ENCODE results near the gene CHKB.

Gene CHKB

DNA sequence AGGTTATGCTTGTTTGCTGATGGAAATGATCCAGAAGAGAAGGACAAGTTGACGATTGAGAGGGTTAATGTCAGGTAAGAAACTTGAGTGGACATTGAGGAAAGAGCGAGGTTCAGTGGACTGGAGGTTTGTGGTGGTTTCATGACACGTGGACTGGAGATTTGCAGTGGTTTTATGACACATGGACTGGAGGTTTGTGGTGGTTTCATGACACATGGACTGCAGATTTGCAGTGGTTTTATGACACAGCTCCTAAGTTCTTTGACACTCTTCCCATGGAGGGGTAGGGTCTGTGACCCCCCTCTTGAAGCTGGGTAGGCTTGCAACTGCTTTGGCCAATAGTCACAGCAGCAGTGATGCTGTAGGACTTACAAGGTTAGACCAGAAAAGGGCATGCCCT, 12.5 kb upstream of the CHKB start:
- no peak for DNase-seq

DNA sequence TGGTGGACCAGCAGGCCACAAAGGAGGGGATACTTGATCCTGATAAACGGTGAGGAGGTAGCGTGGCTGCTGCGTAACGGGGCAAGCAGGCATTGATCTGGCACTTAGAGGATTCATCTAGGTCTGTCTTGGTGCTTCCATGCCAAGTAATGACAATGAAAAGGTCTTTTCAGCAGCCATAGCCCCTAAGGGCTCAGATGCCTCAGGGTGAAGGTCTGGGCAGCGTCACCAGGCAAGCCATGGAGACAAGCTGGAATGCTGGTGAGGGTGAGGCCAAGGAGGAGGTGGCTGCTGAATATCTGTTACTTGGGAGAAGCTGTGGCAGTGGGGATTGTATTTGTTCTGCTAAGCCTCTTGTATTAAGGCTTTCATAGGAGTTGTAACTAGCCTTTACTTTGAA, 4.8 kb upstream of the CHKB start:
- no peak for DNase-seq

GRCh38 chr22:50586416-50586815, 3.8 kb upstream of the CHKB start:
- no peak for DNase-seq

DNA sequence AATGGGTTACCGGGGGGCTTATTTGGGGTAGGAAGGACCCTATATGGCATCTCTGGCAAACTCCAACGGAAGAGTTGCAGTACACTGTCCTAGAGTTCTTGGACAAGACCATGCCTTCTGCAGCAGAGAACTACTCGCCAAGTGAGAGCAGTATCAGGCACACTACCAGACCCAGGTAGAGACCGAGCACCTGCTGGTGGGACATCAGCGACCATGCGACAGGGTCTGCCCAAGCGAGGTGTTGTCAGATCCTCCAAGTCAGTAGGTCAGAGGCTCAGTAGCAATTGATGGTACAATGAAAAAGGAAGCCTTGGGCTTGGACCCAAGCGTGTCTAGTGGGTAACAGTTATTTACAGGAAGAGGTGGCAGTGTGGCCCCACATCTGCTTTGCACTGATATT, 3.1 kb upstream of the CHKB start:
- DNase-seq: no peak

DNA sequence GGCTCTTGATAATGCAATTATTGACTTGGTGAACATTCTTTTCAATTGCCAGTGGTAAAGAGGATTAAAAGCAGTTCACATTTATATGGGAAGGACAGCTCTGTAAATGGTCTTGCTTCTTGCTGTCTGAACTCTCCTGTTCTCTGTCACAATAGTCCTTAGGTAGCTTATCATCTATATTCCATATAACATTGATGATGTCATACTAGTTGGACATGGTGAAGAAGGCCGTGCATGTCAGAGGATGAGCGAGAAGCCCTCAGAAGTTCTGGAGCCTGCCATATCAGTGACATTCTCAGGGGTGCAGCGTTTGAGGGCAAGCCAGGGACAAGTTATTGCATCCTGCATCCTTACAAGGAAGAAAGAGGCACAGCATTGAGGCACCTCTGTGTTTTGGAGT, 2.6 kb upstream of the CHKB start:
- no peak for DNase-seq

DNA sequence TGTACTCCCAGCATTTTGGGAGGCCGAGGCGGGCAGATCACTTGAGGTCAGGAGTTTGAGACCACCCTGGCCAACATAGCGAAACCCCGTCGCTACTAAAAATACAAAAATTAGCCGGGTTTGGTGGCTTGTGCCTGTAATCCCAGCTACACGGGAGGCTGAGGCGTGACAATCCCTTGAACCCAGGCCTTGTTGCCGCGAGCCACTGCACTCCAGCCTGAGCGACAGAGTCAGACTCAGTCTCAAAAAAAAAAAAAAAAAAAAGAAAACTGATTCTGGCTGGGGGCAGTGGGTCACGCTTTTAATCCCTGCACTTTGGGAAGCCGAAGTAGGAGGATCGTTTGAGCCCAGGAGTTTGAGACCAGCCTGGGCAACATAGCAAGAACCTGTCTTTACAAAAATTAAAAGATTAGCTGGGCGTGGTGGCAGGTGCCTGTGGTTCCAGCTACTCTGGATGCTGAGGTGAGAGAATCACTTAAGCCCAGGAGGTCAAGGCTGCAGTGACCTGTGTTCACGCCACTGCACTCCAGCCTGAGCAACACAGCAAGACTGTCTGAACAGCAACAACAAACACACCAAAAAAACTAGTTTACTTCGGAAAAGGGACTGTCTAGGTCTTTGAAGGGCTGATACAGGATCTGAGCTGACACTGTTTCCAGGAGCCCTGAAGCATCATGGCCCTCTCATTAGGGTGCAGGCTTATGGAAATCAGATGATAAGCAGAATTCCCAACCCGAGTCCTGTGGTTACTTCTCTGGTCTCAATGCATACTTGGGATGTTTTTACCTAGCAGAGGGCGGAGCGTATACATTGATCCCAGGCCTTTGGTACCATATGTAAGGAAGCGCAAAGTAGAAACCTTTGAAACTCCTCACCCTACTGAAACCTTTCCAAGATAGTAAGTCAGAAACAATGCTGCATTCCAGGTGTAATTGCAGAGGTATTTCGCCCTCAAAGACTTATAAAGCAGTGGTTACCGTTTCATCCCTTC, 1.8 kb upstream of the CHKB start:
- no peak for DNase-seq

DNA sequence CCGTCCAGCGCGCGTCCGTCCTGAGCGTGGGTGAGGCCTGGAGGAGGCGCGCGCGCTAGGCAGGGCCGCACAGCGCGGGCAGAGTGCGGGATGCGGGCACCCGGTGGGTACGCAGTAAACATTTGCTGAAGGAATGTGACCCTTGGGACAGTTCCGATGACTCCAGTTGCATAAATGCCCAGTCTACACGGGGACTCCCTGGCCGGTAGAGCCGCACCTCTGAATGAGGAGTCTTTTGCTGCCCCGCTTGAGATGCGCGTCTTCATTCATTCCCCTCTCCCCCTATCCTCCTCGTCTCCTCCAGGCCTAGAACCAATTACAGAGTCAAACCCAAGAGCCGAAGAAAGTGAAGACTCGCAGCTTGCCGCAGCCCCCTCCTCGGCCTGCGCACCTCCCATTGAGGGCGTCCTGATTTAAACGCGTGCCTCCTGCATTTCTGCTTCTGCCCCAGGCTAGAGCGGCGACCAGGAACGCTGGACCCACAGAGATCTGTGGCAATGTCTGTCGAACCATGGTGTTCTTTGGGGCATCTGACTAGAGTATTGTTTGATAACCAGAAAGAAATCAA, 729 bp upstream of the CHKB start:
- no peak for DNase-seq

DNA sequence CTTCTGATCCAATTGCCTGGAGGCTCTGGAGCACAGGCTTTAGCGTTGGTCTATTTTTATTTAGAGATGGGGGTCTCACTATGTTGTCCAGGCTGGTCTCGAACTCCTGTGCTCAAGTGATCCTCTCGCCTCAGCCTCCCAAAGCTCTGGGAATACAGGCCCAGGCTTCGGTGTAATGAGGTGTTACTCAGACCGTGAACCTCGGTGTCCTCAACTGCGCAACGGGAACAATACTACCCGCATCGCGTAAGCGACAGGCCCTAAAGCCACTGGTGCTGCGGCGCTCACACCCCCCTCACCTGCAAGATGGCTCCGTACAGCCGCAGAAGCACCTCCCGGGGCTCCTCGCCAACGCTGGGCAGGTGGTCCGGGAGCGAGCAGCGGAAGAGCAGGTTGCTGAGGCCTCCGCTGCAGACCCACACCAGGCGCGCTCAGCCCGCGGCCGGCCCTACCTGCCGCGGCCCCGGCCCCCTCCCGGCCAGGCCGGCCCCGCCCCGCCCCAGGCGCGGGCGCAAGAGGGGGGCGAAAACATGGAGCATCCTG, 628 bp downstream of the CHKB start:
- DNase-seq: peak; percentile 22

DNA sequence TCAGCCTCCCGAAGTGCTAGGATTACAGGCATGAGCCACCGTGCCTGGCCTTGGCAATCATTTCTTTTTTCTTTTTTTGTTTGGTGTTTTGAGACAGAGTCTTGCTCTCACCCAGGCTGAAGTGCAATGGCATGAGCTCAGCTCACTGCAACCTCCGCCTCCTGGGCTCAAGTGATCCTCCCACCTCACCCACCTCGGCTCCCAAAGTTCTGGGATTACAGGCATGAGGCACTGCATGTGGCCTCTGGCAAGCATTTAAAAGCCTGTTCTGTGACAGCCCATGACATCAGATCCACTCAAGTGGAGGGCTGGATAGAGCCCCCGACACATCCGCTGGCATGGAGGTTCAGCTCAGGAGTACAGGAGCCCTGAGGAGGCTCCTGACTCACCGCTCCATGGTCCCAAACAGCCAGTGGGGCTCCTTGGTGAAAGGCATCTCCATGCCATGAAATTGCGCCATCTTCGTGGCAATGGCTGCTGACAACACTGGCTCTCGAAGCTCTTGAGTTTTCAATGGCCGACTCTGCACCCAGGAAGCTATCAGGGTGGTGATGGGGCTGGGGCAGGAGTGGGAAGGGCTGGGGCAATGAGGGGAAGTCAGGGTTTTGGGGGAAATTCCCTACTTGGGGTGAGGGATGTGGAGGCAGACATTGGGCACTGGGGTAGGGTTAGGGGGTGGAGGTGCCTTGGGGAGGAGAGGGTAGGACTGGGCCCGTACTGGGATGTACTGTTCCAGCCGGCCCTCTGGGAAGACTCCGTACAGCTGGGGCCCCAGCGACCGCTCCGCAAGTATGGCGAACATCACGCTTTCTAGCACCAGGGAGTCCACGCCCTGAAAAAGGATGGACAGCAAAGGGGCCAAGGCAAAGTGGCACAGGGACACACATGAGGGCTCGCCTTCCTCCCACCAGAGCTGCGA, 1.4 kb downstream of the CHKB start:
- DNase-seq: no peak

GRCh38 chr22:50579752-50580151, 2.9 kb downstream of the CHKB start:
- no peak for DNase-seq

DNA sequence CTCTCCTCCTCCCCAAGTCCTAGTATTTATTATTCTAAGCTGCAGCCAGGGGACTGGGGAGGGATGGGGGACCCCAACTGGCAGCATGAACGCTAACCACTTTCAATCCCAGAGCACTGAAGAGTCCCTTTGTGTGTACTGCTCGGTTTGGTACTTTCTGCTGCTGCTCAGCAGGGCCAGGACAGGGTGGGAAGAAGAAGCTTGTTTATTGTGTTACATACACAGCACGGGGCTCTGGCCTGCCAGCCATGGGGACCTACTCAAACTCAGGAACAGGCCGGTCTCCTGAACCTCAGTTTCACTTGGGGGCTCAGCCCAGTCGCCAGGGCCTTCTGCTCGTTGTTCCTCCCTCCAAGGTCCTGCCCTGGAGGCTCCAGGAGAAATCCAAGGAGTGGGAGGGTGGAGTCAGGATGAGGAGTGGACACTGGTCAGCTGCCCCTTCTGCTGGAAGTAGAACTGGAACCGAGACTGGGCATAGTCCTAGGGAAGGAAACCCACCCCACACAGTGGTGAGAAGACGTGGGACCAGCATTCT, 3.8 kb downstream of the CHKB start:
- DNase-seq: no peak

GRCh38 chr22:50577987-50578775, 4.5 kb downstream of the CHKB start, which contains the start of gene CPT1B:
TSS of gene CPT1B (minus strand) at chr22:50578427. CDS start at chr22:50577915, 512 bp downstream.
- no peak for DNase-seq

GRCh38 chr22:50577697-50577986, 5.0 kb downstream of the CHKB start:
- DNase-seq: no peak

DNA sequence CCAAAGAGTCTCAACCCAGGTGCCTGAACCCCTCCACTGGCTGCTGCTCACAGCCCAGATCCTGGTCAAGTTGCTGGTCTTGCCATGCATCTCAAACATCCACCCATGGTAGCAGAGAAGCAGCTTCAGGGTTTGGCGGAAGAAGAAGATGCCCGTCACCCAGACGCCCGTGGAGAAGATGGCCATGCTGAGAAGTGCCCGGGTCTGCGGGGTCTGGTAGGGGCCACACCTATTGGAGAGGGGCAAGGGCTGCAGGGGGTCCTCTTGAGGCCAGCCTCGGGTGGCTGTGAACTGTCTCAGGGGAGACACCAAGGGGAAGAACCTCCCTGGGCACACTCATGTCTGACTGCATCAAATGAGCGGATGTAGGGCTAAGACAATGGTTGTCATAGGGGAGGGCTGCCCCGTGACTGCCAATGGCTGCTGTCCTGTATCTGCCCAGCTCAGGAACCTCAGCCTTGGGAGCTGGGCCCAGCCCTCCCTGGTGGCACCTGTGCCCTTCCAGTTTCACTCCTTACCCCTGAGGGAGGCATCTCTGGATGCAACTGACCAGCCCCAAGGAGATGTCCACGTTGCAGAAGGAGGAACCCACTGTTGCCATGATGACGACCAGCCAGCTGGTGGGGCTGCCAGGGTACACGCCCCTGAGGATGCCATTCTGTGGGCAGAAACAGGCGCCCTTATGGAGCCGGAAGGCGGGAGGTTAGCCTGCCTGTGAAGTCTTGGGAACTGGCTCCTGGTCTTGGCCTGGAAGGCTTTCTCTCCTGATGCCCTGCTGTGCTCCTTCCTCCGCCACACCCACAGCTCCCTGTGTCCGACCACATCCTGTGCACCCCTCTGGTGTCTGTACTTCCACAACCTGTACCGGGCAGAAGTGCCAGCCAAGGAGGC, 5.6 kb downstream of the CHKB start:
- DNase-seq: no peak

GRCh38 chr22:50576070-50576469, 6.6 kb downstream of the CHKB start:
- DNase-seq: no peak

- DNase-seq: no peak
Observed at GRCh38 chr22:50575426-50575941, 7.2 kb downstream of the CHKB start.

GRCh38 chr22:50574383-50574755, 8.3 kb downstream of the CHKB start:
- DNase-seq: no peak

GRCh38 chr22:50573491-50574382, 8.9 kb downstream of the CHKB start:
- DNase-seq: no peak

DNA sequence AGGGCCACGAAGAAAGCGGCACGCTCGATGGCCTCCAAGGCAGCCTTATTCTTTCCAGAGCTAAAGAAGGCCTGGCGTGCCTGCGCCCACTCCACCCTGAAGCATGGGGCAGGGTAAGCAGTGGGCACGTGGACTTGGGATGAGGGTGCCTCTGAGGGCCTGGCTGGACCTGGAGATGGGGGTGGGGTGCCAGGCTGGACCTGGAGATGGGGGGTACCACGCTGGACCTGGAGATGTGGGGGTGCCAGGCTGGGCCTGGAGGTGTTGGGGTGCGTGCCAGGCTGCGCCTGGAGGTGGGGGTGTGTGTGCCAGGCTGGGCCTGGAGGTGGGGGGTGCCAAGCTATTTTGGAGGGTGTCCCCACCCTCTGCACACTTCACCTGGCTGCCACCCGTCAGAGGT, 9.7 kb downstream of the CHKB start:
- no peak for DNase-seq
